Endothelial cell of umbilical vein (primary cell): Measurements from ENCODE around the gene PFDN4. TPM values are rescaled to one million over a fixed set of nuclear protein-coding genes. Genes with fewer than 3 reads are reported as not detected.

Experiments
- BruUV-seq: library from RNA; stranded (reverse); fragments of 400-500 nt; replicated peaks from 2 replicates; lab custom pipeline; 2021; lab: Mats Ljungman, UMichigan
- CTCF ChIA-PET: fragments of 300-600, 350-600 bp; sonication (Branson Sonifier 250); formaldehyde crosslinking; loops from one replicate; lab custom pipeline; 2021; ENCODE audit warnings: antibody characterized with exemption, inconsistent platforms; lab: Charles Lee
- POLR2A ChIA-PET: fragments of 300-600, 350-600 bp; sonication (Branson Sonifier 250); formaldehyde crosslinking; loops from one replicate; lab custom pipeline; 2021; ENCODE audit warnings: antibody characterized with exemption, inconsistent platforms; lab: Charles Lee
- DNase-seq: peaks from one replicate; pipeline ENCODE4 v3.0.0-alpha.2; 2011; ENCODE audit warnings: low read depth, low spot score
- FAIRE-seq: peaks from 2 replicates; lab custom pipeline; 2011; peaks lifted over from hg19 to GRCh38; lab: Jason Lieb, UNC
- H2AFZ ChIP-seq: 2 replicates; pipeline ENCODE4 v1.6.0; 2012; ENCODE audit warnings: low read depth, low read length, control low read depth, inconsistent platforms
- H3K27ac ChIP-seq: 2 replicates; pipeline ENCODE4 v1.5.1; 2011; ENCODE audit warnings: low read depth, mild to moderate bottlenecking, control low read depth, low read length, moderate library complexity; ENCODE audit not compliant: insufficient read depth
- H3K27me3 ChIP-seq, 2 experiments: 2 replicates each; pipeline versions ENCODE4 v1.6.0 to v1.6.1; 2011; ENCODE audit warnings: low read length in 2 of 2, mixed read lengths in 1 of 2; ENCODE audit not compliant: control insufficient read depth in 2 of 2, insufficient read depth in 2 of 2
- H3K36me3 ChIP-seq, 2 experiments: 2 replicates in 1 of 2; 3 replicates in 1 of 2; pipeline ENCODE4 v1.5.1; 2011; ENCODE audit warnings: low read length in 2 of 2, mild to moderate bottlenecking in 1 of 2, moderate library complexity in 1 of 2; ENCODE audit not compliant: control insufficient read depth in 2 of 2, insufficient read depth in 2 of 2; ENCODE audit errors: extremely low read depth in 1 of 2
- H3K4me1 ChIP-seq: 3 replicates; pipeline ENCODE4 v1.5.1; 2011; ENCODE audit warnings: mild to moderate bottlenecking, low read length; ENCODE audit not compliant: control insufficient read depth, insufficient read depth; ENCODE audit errors: extremely low read depth
- H3K4me2 ChIP-seq: 2 replicates; pipeline ENCODE4 v1.6.1; 2011; ENCODE audit warnings: low read length, control low read depth, mixed read lengths; ENCODE audit not compliant: insufficient read depth
- H3K4me3 ChIP-seq, 3 experiments: fragments of 200-600 bp in 1 of 3; sonication (generic), shearing (Covaris generic) in 1 of 3; replicated peaks in 1 of 3; 2 replicates each; pipeline ENCODE4 v1.5.1; 2011 to 2016; ENCODE audit warnings: control low read depth in 3 of 3, low read length in 3 of 3, mild to moderate bottlenecking in 2 of 3, inconsistent platforms in 1 of 3, low read depth in 1 of 3, moderate library complexity in 1 of 3; ENCODE audit not compliant: insufficient read depth in 1 of 3
- H3K79me2 ChIP-seq: 2 replicates; pipeline ENCODE4 v1.6.0; 2012; ENCODE audit warnings: low read length, inconsistent platforms; ENCODE audit not compliant: control insufficient read depth, insufficient read depth
- H3K9ac ChIP-seq: replicated peaks from 2 replicates; pipeline ENCODE3; 2011; ENCODE audit warnings: low read length, control low read depth; ENCODE audit not compliant: insufficient read depth; ENCODE audit errors: extremely low read depth
- H3K9me1 ChIP-seq: replicated peaks from 3 replicates; pipeline ENCODE4 v1.6.0; 2011; ENCODE audit warnings: mild to moderate bottlenecking, low read length; ENCODE audit not compliant: control insufficient read depth, insufficient read depth; ENCODE audit errors: extremely low read depth
- H3K9me3 ChIP-seq: replicated peaks from 2 replicates; pipeline ENCODE4 v1.5.1; 2012; ENCODE audit warnings: low read length, inconsistent platforms; ENCODE audit not compliant: control insufficient read depth, insufficient read depth
- H4K20me1 ChIP-seq: replicated peaks from 2 replicates; pipeline ENCODE3; 2011; ENCODE audit warnings: mild to moderate bottlenecking, low read length; ENCODE audit not compliant: control insufficient read depth, insufficient read depth; ENCODE audit errors: extremely low read depth
- EZH2 ChIP-seq: IDR thresholded peaks from 2 replicates; pipeline ENCODE4 v1.6.1; 2012; ENCODE audit warnings: borderline replicate concordance, low read depth, mild to moderate bottlenecking, moderate library complexity, low read length, inconsistent platforms; ENCODE audit not compliant: severe bottlenecking
- FOS ChIP-seq: IDR thresholded peaks from 2 replicates; pipeline ENCODE4 v1.6.1; 2011; ENCODE audit warnings: mild to moderate bottlenecking, low read length, moderate library complexity, borderline replicate concordance; ENCODE audit not compliant: insufficient read depth
- JUN ChIP-seq: IDR thresholded peaks from 2 replicates; pipeline ENCODE4 v1.6.1; 2011; ENCODE audit warnings: borderline replicate concordance, low read depth; ENCODE audit not compliant: insufficient read length, insufficient read depth
- MYC ChIP-seq: IDR thresholded peaks from one replicate; pipeline ENCODE4 v1.6.1; 2011; ENCODE audit warnings: mild to moderate bottlenecking, low read depth, low read length
- POLR2A ChIP-seq: IDR thresholded peaks from 2 replicates; pipeline ENCODE4 v1.6.1; 2012; ENCODE audit warnings: low read depth, mild to moderate bottlenecking, control low read depth, low read length
- POLR2AphosphoS5 ChIP-seq: IDR thresholded peaks from 2 replicates; pipeline ENCODE4 v1.6.1; 2012; ENCODE audit warnings: low read depth, mild to moderate bottlenecking, control low read depth, low read length, moderate library complexity; ENCODE audit not compliant: insufficient read depth
- dilution Hi-C: fragments of 300-500 bp; cut with MboI; formaldehyde crosslinking; loops from one replicate; pipeline ENCODE4 v1.15.0; 2019; ENCODE audit warnings: low sequenced_read_pairs; ENCODE audit not compliant: extremely low pct_ligation_motif_present
- intact Hi-C: fragments of 100-400 bp; cut with micrococcal nuclease; formaldehyde crosslinking; loops from one replicate; pipeline ENCODE4 v1.10.0; 2022
- polyA plus RNA-seq, 4 experiments: library from polyadenylated mRNA; depleted of rRNA in 3 of 4; stranded (reverse) in 3 of 4; unstranded in 1 of 4; fragments of >200 nt; gene quantifications; 2 replicates each; pipeline versions ENCODE4 v1.2.1 to v1.2.3, GENCODE V29; 2011 to 2012; ENCODE audit warnings: missing spikeins in 1 of 4
- total RNA-seq: library from RNA; stranded (reverse); gene quantifications from 2 replicates; pipeline ENCODE4 v1.2.3, GENCODE V29; 2021
- TF ChIP-seq, protein P1 (sequence below), 2 donors: IDR thresholded peaks; 1 replicate in 1 of 2; 2 replicates in 1 of 2; pipeline ENCODE4 v1.5.1; 2011; ENCODE audit warnings: low read length in 2 of 2, mild to moderate bottlenecking in 2 of 2, moderate library complexity in 2 of 2, control low read depth in 1 of 2, inconsistent platforms in 1 of 2, low read depth in 1 of 2; ENCODE audit not compliant: insufficient read depth in 1 of 2; ENCODE audit errors: extremely low read depth in 1 of 2
- TF ChIP-seq, protein P2 (sequence below): IDR thresholded peaks from 2 replicates; pipeline ENCODE4 v1.6.1; 2011; ENCODE audit not compliant: insufficient read depth, insufficient read length

The PFDN4 gene
- total and polyA plus RNA-seq, 2 donors (not counting 3 experiments of a cell fraction or from before 2014, with no cell fraction given): 17.5 to 44.2 TPM

DNA sequence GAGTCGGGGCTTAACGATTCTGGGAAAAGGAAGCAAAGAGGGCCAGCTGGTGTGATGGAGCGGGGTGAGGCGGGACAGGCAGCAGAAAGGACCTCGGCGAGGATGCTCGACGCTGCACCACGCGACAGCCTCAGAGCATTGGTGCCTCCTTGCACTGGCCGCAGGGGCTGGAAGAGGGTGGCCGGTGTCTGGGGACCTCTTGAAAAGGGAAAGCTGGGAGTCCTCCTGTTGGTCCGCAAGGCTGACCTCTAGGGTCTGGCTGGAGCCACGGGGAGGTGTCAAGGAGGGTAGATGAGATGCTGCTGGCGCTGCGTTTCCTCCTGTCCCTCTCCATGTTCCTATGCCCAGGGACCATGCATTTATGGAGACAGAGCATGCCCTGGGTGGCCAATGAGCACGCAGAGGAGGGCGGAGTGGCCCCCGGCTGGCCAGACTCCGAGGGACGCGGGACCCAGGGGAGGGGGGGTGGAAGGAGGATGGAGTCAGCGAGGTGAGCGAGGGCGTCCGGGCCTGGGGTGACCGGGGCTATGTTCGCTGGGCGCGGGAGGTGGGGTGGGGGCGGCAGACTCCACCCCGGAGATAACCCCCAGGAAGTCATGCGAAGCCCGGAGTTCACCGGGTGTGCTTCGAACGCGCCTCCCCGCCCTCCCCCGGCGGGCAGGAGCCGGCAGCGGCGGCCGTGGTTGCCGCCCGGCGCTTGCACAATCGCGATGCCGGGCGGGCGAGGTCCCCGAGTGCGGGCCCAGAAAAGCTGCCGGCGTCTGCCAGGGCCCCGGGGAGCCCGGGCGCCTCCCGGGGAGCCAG, 34.0 kb upstream of the PFDN4 start, which contains the start of gene CYP24A1:
Gene CYP24A1, minus strand, starts transcription at position 334 of the 804 bp plus-strand sequence. CDS start 407 bp downstream, outside the sequence.
- H3K4me1 ChIP-seq: no peaks in the 10 kb centered on the region
- BruUV-seq: no TSS peak
- H3K27me3 ChIP-seq: peaks cover 35 to 47% of the 10 kb centered on the region in 2 experiments
- no peaks in the 10 kb centered on the region for H3K9me1 ChIP-seq
- H3K79me2 ChIP-seq: no peaks in the 10 kb centered on the region
- H3K9ac ChIP-seq: no peak within 1 kb of the TSS
- intact Hi-C loops: no loop called here
- CTCF ChIA-PET: no interaction called here
- H3K36me3 ChIP-seq: no peaks in the 10 kb centered on the region
- no peak for TF ChIP-seq MYC
- peak; percentile 80 for TF ChIP-seq EZH2
- no peak for DNase-seq
- H3K4me2 ChIP-seq: no peak within 1 kb of the TSS
- no peak within 1 kb of the TSS for H3K4me3 ChIP-seq
- no peak within 1 kb of the TSS for H2AFZ ChIP-seq
- POLR2A ChIA-PET: interaction anchor here (0.6 kb wide), 1 partner anchor 150 kb away, joined by 3 read pairs; no protein-coding TSS in a partner anchor
- H3K9me3 ChIP-seq: no peaks in the 10 kb centered on the region
- no peaks in the 10 kb centered on the region for H4K20me1 ChIP-seq
- FAIRE-seq: no peak
- dilution Hi-C loops: no loop called here
- no peak within 1 kb of the TSS for H3K27ac ChIP-seq

DNA sequence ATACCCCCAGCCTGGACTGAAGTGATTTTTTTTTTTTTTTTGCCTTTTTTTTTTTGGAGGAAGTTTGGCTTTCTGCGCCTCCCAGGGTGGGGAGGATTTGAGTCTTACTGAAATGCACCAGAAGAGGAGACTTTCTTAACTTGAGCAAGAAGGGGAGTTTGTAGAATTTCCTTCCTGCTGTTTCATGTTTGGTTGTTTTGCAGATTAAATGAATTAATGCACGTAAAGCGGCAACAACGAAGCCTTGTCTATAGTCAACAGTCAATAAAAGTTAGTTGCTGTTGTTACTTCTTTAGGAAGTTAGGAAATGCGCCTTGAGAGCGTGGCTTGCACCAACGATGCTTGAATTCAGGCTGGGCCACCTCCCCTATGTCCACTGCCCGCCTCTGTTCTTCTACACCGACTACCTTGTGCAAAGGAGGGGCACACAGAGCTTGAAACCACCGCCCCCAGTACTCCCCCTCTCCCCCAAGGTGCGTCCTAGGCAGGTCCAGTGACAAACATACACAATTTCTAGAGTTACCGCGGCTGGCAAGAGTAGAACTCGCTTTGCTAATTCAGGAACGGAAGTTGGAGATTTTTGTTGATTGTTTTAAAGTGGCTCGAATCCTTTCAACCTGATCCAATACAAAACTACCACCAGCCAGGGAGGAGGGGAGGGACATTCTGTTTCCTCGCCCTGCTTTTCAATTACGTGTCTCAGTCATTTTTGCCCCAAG, 33.3 kb upstream of the PFDN4 start:
- Histone ChIP-seq H3K9ac (no peak overlapping the region), H3K4me1 (no peaks in the 10 kb centered on the region), H3K9me1 (no peaks in the 10 kb centered on the region), H3K4me3 (no peak overlapping the region), H3K27me3 (peaks cover 35 to 47% of the 10 kb centered on the region in 2 experiments), H3K4me2 (no peak overlapping the region), H4K20me1 (no peaks in the 10 kb centered on the region), H3K27ac (no peak overlapping the region), H3K79me2 (no peaks in the 10 kb centered on the region), H3K36me3 (no peaks in the 10 kb centered on the region), H2AFZ (no peak overlapping the region), H3K9me3 (no peaks in the 10 kb centered on the region)
- ChIA-PET POLR2A (interaction anchor here (0.6 kb wide), 1 partner anchor 151 kb away, joined by 3 read pairs; no protein-coding TSS in a partner anchor), CTCF (interaction anchor here (1.5 kb wide), 1 partner anchor 16 kb away, joined by 5 read pairs; no protein-coding TSS in a partner anchor)
- FAIRE-seq (no peak), DNase-seq (no peak)
- intact Hi-C loops (no loop called here), dilution Hi-C loops (no loop called here)
- no peak for TF ChIP-seq POLR2AphosphoS5
- no peak for TF ChIP-seq POLR2A
- no peak for TF ChIP-seq EZH2
- TF ChIP-seq, protein P1, sequence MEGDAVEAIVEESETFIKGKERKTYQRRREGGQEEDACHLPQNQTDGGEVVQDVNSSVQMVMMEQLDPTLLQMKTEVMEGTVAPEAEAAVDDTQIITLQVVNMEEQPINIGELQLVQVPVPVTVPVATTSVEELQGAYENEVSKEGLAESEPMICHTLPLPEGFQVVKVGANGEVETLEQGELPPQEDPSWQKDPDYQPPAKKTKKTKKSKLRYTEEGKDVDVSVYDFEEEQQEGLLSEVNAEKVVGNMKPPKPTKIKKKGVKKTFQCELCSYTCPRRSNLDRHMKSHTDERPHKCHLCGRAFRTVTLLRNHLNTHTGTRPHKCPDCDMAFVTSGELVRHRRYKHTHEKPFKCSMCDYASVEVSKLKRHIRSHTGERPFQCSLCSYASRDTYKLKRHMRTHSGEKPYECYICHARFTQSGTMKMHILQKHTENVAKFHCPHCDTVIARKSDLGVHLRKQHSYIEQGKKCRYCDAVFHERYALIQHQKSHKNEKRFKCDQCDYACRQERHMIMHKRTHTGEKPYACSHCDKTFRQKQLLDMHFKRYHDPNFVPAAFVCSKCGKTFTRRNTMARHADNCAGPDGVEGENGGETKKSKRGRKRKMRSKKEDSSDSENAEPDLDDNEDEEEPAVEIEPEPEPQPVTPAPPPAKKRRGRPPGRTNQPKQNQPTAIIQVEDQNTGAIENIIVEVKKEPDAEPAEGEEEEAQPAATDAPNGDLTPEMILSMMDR (IDR thresholded peaks at IDR 0.05; ENCODE audit: extremely low read depth in 1 of 2, insufficient read depth in 1 of 2, low read depth in 1 of 2, low read length in 2 of 2): no peak
- TF ChIP-seq, protein P2, sequence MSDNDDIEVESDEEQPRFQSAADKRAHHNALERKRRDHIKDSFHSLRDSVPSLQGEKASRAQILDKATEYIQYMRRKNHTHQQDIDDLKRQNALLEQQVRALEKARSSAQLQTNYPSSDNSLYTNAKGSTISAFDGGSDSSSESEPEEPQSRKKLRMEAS: no peak
- no peak for TF ChIP-seq JUN
- no peak for TF ChIP-seq FOS
- TF ChIP-seq MYC: no peak
- BruUV-seq: no TSS peak
